Measurements from ENCODE around the gene FNDC1. TPM values are rescaled to one million over a fixed set of nuclear protein-coding genes. Genes with fewer than 3 reads are reported as not detected.

Gene FNDC1
- total RNA-seq, 2 experiments from 2014 or later, result not detected

GRCh38 chr6:159194421-159194820 is 25.2 kb downstream of the FNDC1 start:
- DNase-seq, result no peak
- POLR2A ChIA-PET, result no interaction called here
- no peak overlapping the region for H3K27ac Mint-ChIP-seq
- no peak overlapping the region for H3K4me3 Mint-ChIP-seq
- CTCF ChIA-PET, result no interaction called here
- peaks cover 3% of the 10 kb centered on the region for H3K4me1 Mint-ChIP-seq
- H3K9me3 Mint-ChIP-seq, result no peaks in the 10 kb centered on the region
- H3K27me3 Mint-ChIP-seq, result peaks cover 27% of the 10 kb centered on the region
- no peaks in the 10 kb centered on the region for H3K36me3 Mint-ChIP-seq (ENCODE audit: low read depth)

DNA sequence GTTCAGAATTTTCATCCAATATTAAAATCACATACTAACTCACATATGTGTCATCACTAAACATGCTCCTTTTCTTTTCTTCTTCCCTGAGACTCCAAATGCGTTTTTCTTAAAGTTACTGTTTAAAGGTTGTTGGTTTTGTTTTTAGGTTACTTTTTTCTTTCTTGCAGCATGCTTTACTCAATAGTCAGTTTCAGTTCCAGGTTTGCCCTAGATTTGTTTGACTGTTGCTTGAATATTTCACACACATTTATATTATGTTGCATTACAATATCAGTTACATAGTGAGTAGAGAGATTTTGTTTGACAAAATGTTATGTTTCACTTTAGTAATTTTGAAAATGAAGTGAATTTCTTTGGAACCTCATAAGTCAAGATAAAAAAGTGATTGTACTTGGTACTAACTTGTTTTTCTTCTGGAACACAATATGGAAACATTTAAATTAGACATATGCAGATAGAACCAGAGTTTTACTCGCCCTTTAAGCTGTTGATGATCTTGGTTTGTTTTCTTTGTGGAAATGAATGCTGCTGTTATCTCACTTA is 27.3 kb downstream of the FNDC1 start:
- H3K9me3 Mint-ChIP-seq, result no peaks in the 10 kb centered on the region
- ChIA-PET CTCF (no interaction called here), POLR2A (no interaction called here)
- no peak for DNase-seq
- H3K27me3 Mint-ChIP-seq, result peaks cover 34% of the 10 kb centered on the region
- H3K4me1 Mint-ChIP-seq, result no peaks in the 10 kb centered on the region
- no peaks in the 10 kb centered on the region for H3K36me3 Mint-ChIP-seq (ENCODE audit: low read depth)
- H3K4me3 Mint-ChIP-seq, result no peak overlapping the region
- no peak overlapping the region for H3K27ac Mint-ChIP-seq

GRCh38 chr6:159197251-159197650 is 28.1 kb downstream of the FNDC1 start:
- no peak overlapping the region for H3K27ac Mint-ChIP-seq
- no peaks in the 10 kb centered on the region for H3K36me3 Mint-ChIP-seq (ENCODE audit: low read depth)
- no peaks in the 10 kb centered on the region for H3K4me1 Mint-ChIP-seq
- no peak for DNase-seq
- POLR2A ChIA-PET, result no interaction called here
- H3K27me3 Mint-ChIP-seq, result peaks cover 34% of the 10 kb centered on the region
- no peak overlapping the region for H3K4me3 Mint-ChIP-seq
- H3K9me3 Mint-ChIP-seq, result no peaks in the 10 kb centered on the region
- CTCF ChIA-PET, result no interaction called here

GRCh38 chr6:159201336-159201735 is 32.1 kb downstream of the FNDC1 start:
- Mint-ChIP-seq H3K36me3 (ENCODE audit: low read depth) (no peaks in the 10 kb centered on the region), H3K4me3 (no peak overlapping the region), H3K4me1 (no peaks in the 10 kb centered on the region), H3K27ac (no peak overlapping the region), H3K9me3 (no peaks in the 10 kb centered on the region), H3K27me3 (peaks cover 14% of the 10 kb centered on the region)
- POLR2A ChIA-PET, result no interaction called here
- DNase-seq, result no peak
- CTCF ChIA-PET, result no interaction called here

GRCh38 chr6:159203304-159204005 is 34.3 kb downstream of the FNDC1 start:
- Mint-ChIP-seq H3K9me3 (no peaks in the 10 kb centered on the region), H3K36me3 (ENCODE audit: low read depth) (no peaks in the 10 kb centered on the region), H3K4me1 (no peaks in the 10 kb centered on the region), H3K4me3 (no peak overlapping the region), H3K27me3 (peaks cover 7% of the 10 kb centered on the region), H3K27ac (no peak overlapping the region)
- ChIA-PET POLR2A (no interaction called here), CTCF (no interaction called here)
- DNase-seq, result no peak

DNA sequence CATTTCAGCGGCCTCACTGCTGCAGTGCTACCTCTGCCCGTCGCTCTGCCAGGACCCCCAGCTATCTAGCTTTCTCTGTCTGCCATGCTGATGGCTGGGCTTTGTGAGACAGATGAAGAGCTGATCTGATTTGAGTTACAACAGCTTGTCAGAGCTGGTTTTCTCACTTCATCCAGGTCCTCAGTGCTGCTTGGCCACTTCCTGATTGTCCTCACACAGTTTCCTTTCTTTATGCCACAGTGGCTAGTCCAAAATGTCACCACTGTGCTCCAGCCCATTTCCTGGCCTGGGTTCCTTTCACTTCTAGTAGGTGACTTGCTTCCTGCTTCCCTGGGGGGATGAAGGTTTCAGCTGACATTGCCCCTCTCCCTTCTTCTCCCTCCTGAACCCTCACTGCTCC is 35.4 kb downstream of the FNDC1 start:
- ChIA-PET CTCF (no interaction called here), POLR2A (no interaction called here)
- Mint-ChIP-seq H3K27me3 (peaks cover 6% of the 10 kb centered on the region), H3K4me3 (no peak overlapping the region), H3K27ac (no peak overlapping the region), H3K4me1 (no peaks in the 10 kb centered on the region), H3K9me3 (no peaks in the 10 kb centered on the region), H3K36me3 (ENCODE audit: low read depth) (no peaks in the 10 kb centered on the region)
- no peak for DNase-seq

DNA sequence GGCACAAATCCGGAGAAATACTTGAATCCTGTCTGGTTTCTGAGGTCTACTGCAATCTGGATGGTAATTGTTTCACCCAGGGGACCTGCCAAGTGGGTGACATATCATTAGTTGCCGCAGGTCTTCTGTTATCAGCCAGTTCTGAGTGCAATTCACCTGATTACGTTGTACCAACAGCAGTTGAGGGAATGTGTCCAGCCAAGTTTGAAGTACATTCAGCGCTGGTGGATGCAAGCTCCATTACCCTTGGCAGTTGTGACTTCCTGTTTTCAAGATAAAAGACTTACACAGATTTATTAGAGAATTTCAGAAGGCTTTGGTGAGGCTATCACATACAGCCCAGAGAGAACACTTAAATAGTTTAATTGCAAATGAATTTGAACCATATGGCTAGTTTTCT is 42.8 kb downstream of the FNDC1 start:
- Mint-ChIP-seq H3K9me3 (no peaks in the 10 kb centered on the region), H3K36me3 (ENCODE audit: low read depth) (no peaks in the 10 kb centered on the region), H3K27me3 (peaks cover 2% of the 10 kb centered on the region), H3K4me1 (no peaks in the 10 kb centered on the region), H3K27ac (no peak overlapping the region), H3K4me3 (no peak overlapping the region)
- DNase-seq, result no peak
- POLR2A ChIA-PET, result no interaction called here
- CTCF ChIA-PET, result no interaction called here

GRCh38 chr6:159212525-159213280 is 43.5 kb downstream of the FNDC1 start:
- H3K9me3 Mint-ChIP-seq, result no peaks in the 10 kb centered on the region
- H3K4me3 Mint-ChIP-seq, result no peak overlapping the region
- peaks cover 2% of the 10 kb centered on the region for H3K27me3 Mint-ChIP-seq
- ChIA-PET CTCF (no interaction called here), POLR2A (no interaction called here)
- H3K27ac Mint-ChIP-seq, result no peak overlapping the region
- no peaks in the 10 kb centered on the region for H3K36me3 Mint-ChIP-seq (ENCODE audit: low read depth)
- H3K4me1 Mint-ChIP-seq, result no peaks in the 10 kb centered on the region
- DNase-seq, result no peak

DNA sequence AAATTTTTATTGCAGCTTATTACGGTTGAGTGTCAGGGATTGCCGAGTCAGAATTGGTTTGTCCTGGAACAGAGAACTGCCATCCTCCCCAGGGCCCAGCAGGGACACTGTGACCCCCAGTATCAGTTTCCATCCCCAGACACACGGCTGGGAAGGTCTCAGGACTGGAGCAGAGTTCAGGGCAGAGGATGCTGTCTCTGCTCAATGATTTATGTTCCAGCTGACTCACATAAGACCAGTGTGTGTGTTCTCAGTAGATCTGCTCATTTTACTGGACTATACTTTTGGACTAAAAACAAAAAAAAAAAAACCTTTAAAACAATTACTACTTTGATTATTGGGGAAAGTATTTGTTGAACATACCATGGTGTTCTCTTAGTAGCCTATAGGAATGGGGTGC is 44.2 kb downstream of the FNDC1 start:
- Mint-ChIP-seq H3K4me1 (no peaks in the 10 kb centered on the region), H3K9me3 (no peaks in the 10 kb centered on the region), H3K4me3 (no peak overlapping the region), H3K36me3 (ENCODE audit: low read depth) (no peaks in the 10 kb centered on the region), H3K27ac (no peak overlapping the region), H3K27me3 (peaks cover 2% of the 10 kb centered on the region)
- POLR2A ChIA-PET, result no interaction called here
- CTCF ChIA-PET, result no interaction called here
- no peak for DNase-seq

GRCh38 chr6:159214281-159214680 is 45.1 kb downstream of the FNDC1 start:
- no peak overlapping the region for H3K4me3 Mint-ChIP-seq
- CTCF ChIA-PET, result no interaction called here
- no peak for DNase-seq
- POLR2A ChIA-PET, result no interaction called here
- H3K27ac Mint-ChIP-seq, result no peak overlapping the region
- H3K9me3 Mint-ChIP-seq, result no peaks in the 10 kb centered on the region
- peaks cover 6% of the 10 kb centered on the region for H3K27me3 Mint-ChIP-seq
- H3K4me1 Mint-ChIP-seq, result no peaks in the 10 kb centered on the region
- H3K36me3 Mint-ChIP-seq (ENCODE audit: low read depth), result no peaks in the 10 kb centered on the region

DNA sequence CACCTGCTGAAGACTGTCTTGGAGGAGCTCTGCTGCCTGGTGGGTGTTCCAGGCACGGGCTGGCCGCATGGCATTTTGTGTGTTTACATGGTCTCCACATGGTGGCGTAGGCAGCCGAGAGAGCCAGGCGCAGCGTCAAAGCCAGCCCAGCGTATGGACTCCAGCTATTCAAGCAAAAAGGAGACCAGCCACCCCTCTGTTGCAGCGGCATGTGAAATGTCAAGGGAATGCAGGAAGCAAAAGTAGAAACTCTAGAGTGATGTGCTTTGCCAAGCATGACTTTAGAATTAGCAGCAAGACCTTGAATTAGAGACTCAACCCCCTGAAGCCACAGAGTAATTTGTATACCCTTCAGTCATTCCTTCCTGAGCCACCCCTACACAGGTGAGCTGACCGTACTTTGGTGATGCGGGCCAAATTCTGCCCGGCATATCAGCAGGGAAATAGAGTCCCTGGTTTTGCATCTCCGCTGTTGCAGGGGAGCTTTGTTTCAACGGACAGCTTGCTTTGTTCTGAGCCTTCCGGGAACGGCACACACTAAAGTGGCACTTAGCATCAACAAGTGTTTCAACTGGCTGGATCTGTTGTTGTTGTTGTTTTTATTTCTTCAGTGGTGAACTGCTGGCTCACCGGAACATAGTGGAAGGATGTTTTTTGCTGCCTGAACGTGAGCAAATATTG is 48.5 kb downstream of the FNDC1 start:
- no peaks in the 10 kb centered on the region for H3K36me3 Mint-ChIP-seq (ENCODE audit: low read depth)
- peaks cover 17% of the 10 kb centered on the region for H3K27me3 Mint-ChIP-seq
- DNase-seq, result peak; percentile 14
- ChIA-PET POLR2A (no interaction called here), CTCF (no interaction called here)
- H3K4me1 Mint-ChIP-seq, result peaks cover 1% of the 10 kb centered on the region
- no peak overlapping the region for H3K4me3 Mint-ChIP-seq
- H3K9me3 Mint-ChIP-seq, result no peaks in the 10 kb centered on the region
- H3K27ac Mint-ChIP-seq, result no peak overlapping the region

DNA sequence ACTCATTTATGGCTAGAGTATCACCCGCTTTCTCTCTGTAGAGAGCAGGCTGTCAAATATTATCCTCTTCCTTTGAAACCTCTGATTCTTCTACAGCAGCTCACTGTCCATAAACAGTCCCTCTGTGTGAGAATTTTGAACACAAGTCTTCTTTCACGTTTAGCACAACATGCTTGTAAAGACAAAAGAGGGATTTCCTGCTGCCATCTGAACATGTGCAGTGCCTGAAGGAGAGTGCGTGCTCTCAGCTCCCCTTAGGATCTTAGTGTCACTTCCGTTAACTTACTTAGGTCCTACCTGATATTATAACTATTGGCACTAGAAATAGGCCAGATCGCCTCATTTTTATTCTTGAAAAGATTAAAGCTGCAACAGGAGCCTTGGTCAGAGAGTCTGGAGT is 50.9 kb downstream of the FNDC1 start:
- H3K27me3 Mint-ChIP-seq, result peaks cover 22% of the 10 kb centered on the region
- no peak overlapping the region for H3K27ac Mint-ChIP-seq
- CTCF ChIA-PET, result interaction anchor here (1.1 to 1.9 kb wide), 2 partner anchors 12 to 435 kb away, joined by 3 to 4 read pairs; no protein-coding TSS in a partner anchor
- no peaks in the 10 kb centered on the region for H3K36me3 Mint-ChIP-seq (ENCODE audit: low read depth)
- DNase-seq, result no peak
- POLR2A ChIA-PET, result no interaction called here
- no peak overlapping the region for H3K4me3 Mint-ChIP-seq
- H3K9me3 Mint-ChIP-seq, result no peaks in the 10 kb centered on the region
- peaks cover 1% of the 10 kb centered on the region for H3K4me1 Mint-ChIP-seq

DNA sequence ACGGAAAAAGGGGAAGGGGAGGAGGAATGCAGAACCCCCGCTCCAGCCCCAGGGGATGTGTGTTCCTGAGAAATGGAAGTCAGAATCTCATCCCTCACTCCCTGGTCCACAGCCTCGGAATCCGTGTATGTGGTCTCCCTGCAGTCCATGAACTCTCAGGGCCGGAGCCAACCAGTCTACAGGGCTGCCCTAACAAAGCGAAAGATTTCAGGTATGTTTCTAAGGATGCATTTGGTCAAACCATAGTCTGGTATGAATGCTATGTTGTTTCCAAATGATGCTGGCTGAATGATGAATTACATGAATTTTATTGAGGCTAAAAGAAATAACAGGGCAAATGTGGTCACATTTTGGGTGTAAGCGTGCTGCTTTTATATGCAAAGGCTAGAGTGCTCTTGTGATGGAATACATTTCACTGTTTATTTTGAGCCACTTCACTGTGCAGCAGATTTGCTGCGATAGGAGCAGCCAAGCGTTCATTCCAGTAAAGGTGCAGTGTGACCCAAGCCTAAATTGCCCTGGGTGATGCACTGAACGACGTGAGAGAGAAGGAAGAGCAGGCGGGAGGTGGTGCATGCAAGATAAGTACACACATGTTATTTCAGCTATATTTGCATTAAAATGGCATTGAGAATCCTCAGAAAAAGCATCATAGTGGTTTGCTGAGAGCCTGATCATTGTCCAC is 52.4 kb downstream of the FNDC1 start:
- no peak overlapping the region for H3K4me3 Mint-ChIP-seq
- H3K9me3 Mint-ChIP-seq, result no peaks in the 10 kb centered on the region
- no peak for DNase-seq
- POLR2A ChIA-PET, result no interaction called here
- CTCF ChIA-PET, result interaction anchor here (1.2 kb wide), 1 partner anchor 10 kb away, joined by 5 read pairs; no protein-coding TSS in a partner anchor
- H3K27me3 Mint-ChIP-seq, result peaks cover 26% of the 10 kb centered on the region
- peaks cover 1% of the 10 kb centered on the region for H3K4me1 Mint-ChIP-seq
- H3K36me3 Mint-ChIP-seq (ENCODE audit: low read depth), result no peaks in the 10 kb centered on the region
- H3K27ac Mint-ChIP-seq, result no peak overlapping the region

All from activated CD4-positive, alpha-beta T cell treated with anti-CD3 and anti-CD28 coated beads, Interleukin-2, amount 10 ng/mL, durations not matched to agents 7 days and 5 days (primary cell).